NCI-H526 (cell line): Measurements from ENCODE around the gene ANKRD27.
"Not testable (repeated sequence)": the region's sequence is repeated elsewhere in the genome, so short reads cannot be mapped to it uniquely, and the experiment has no call there.

Source experiments
- DNase-seq, 2 experiments: peaks; one replicate each; lab custom pipeline; 2025; lab: John Stamatoyannopoulos, UW

The ANKRD27 gene

DNA sequence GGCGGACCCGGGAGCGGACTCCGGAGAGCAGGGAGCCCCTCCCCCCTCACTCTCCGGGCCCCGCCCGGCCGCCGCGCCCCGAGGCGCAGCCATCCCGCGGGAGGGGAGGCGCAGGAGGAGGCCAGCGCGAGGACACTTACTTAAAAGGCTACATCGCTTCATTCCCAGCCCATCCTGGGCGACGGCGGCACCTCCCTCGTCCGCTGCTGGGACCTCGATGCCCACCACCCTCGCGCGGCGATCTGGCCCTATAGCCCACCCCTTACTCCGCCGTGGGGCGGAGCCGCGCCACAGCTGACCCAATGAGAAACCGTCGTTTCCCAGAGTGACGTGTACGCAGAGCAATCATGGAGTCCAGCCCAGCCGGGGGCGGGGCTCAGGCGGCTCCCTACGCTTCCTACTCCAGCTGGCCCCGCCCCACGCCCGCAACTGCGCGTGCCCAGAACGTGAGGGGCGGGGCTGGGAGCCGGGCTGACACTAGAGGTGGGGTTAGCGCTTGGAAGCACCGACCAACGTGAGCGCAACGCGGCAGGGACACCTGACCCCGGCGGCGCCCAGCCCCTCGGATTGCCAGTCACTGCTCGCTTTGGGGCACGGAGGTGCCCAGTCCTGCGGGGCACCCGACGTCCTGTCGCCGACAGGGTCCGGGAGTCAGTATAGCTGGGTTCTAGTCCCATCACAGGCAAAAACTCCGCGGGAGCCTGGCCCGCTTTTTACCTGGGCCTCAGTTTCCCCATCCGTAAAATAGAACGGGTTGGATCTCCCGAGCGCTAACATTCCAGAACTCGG lies at the start of gene ANKRD27:
Gene ANKRD27, minus strand, starts transcription at position 250 of the 789 bp plus-strand sequence. CDS start 16,165 bp downstream, outside the sequence.
- peak; percentile 98 to 100 for DNase-seq

- DNase-seq, result no peak
Measured at GRCh38 chr19:32720936-32721250, 45.9 kb upstream of the ANKRD27 start.

DNA sequence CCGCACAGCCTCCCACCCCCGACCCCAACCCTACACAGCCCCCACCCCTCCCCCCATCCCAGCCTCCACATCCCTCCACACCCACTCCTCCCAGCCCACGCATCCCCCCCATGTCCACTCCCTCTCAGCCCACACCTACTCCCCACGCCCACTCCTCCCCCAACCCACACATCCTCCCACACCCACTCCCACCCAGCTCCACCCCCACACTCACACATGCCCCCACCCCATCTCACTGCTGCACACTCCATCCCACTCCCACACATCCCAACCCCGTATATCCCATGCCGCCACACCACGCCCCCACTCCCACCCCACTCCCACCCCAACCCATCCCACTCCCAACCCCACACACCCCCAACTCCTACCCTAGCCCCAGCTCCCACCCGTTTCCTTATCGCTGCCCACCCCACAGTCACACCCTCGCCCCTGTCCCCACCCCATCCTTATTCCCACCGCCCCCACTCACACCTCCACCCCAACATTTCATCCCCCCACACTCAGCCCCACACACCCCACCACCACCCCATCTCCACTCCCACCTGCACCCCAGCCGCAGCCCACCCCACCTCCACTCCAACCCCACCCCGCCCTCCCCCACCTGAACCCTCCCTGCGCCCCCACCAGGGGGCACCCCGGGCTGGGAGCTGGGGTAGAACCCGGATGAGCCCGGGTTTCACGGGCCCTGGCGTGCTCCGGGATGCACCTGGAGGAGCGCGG lies 45.4 kb upstream of the ANKRD27 start:
- DNase-seq, result no peak

DNA sequence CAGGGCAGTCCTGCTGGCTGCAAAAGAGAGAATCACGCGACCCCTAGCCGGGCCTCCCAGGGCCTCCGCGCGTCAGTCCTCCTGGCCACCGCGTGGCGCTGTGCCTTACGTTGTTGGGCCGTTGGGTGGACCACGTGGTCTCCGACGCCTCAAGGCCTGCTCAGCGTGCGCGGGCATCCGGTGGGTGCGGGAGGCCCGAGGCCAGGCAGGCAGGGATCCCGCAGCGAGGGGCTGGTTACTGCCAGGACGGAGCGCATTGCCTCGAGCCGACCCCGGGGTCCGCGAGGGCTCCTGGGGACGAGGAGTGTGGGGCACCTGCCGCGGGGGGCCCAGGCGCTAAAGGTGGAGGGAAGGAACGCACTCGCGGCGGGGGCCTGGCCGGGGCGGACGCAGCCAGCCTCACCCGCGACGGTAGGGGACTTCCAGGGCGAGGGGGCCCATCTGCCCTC lies 44.7 kb upstream of the ANKRD27 start, which contains the start of gene TDRD12:
Gene TDRD12, plus strand, starts transcription at position 157 of the 449 bp plus-strand sequence. CDS start 306 bp downstream, outside the sequence.
- DNase-seq, result no peak

DNA sequence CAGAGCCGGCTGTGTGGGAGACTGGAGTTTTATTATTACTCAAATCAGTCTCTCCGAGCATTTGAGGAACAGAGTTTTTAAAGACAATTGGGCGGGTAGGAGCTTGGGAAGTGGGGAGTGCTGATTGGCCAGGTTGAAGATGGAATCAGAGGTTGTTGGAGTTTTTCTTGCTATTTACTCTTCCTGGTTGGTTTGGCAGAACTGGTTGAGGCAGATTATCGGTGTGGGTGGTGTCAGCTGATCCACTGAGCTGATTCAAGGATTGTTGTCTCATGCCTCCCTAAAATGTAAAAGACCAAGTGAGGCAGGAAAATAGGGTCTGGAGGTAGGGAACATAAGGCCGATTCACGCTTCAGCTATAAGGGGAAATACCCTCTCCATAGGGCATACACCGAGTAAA lies 43.3 kb upstream of the ANKRD27 start:
- DNase-seq, result no peak

DNA sequence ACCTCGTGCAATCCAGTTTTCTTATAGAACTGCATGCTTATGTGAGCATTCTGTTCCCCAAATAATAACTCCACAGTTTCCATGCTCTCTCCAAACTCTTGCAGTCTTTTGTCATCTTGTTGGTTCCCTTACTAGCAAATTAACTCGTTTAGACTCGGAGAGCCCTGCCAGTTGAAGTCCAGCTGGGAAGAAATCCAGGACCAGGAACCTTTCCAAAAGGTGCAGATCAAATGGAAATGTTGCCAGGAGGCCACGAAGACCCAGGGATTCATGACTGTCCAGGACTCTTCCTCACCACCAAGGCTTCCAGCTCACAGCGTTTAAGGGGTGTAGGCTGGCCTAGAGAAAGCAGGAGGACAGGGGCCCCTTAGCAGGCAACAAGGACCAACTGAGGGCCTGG lies 42.5 kb upstream of the ANKRD27 start:
- DNase-seq, result no peak

DNA sequence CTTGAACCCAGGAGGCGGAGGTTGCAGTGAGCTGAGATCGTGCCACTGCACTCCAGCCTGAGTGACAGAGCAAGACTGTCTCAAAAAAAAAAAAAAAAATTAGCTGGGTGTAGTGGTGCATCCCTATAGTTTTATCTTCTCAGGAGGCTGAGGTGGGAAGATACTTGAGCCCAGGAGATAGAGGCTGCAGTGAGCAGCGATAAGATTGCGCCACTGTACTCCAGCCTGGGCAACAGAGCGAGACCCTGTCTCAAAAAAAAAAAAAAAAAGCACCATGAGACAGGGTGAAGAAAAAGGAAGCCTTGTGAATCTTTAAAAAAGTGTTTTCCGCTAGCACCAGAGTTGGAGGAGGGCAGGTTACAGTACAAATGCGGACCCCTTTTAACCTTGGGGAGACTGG lies 41.2 kb upstream of the ANKRD27 start:
- not testable (repeated sequence) for DNase-seq

DNA sequence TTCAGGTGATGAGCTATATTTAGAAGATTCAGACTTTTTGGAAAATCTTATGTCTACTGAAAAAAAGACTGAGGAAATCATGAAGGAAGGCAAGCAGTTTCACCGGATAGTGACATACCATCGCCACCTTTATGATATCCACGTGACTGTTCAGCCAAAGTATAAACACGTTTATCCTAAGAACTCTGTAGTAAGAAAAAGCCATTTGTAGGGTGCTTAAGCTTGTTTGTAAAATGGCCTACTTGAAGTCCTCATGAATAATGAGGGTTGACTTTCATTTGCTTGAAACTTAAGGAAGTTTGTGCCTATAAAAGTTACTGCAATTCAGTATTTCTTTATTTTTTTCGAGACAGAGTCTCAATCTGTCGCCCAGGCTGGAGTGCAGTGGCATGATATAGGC lies 36.8 kb upstream of the ANKRD27 start:
- no peak for DNase-seq

- DNase-seq, result no peak
Measured at GRCh38 chr19:32709032-32709431, 34.1 kb upstream of the ANKRD27 start.

- DNase-seq, result no peak
Measured at GRCh38 chr19:32708457-32708856, 33.5 kb upstream of the ANKRD27 start.

- not testable (repeated sequence) for DNase-seq
Measured at GRCh38 chr19:32704006-32704405, 29.0 kb upstream of the ANKRD27 start.

GRCh38 chr19:32702010-32702409 lies 27.0 kb upstream of the ANKRD27 start:
- peak in 1 of 2 experiments; percentile 54 for DNase-seq

GRCh38 chr19:32700129-32700528 lies 25.1 kb upstream of the ANKRD27 start:
- DNase-seq, result not testable (repeated sequence)

DNA sequence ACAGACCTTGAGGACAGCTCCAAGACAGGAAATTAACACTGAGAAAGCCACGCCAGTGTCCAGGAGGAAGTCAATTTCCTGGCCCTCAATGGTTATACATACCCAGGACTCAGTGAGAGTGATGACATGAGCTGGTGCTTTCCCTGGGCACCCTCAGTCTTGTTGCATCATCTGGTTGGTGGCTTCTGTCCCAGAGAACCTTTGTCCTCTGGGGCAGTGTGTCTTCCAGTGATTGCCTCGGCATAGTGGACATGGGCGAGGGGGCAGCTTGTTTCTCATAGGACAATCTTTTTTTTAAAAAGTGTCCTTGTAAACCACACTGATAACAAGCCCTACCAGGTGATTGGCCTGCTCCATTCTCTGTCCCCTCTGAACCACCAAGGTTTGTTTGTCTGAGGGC lies 21.8 kb upstream of the ANKRD27 start:
- not testable (repeated sequence) for DNase-seq

- not testable (repeated sequence) for DNase-seq
Measured at GRCh38 chr19:32695506-32695905, 20.5 kb upstream of the ANKRD27 start.

DNA sequence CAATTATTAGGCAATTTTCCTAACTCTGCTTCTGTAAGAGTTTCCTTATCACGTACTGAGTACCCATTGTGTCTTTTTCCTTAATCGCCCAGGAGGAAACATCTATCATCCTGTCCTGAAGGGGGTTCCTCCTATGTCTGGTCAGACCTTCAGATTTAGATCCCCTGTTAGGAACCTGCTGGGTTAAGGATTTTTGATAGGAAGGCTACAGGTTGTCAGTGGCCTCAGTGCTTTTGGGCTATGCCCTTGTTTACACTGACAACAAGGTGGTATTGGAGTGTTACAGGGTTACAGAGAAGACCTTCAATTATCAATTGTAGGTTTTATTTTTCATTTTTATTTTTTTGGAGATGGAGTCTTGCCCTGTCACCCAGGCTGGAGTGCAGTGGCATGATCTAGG lies 19.9 kb upstream of the ANKRD27 start:
- DNase-seq, result not testable (repeated sequence)

DNA sequence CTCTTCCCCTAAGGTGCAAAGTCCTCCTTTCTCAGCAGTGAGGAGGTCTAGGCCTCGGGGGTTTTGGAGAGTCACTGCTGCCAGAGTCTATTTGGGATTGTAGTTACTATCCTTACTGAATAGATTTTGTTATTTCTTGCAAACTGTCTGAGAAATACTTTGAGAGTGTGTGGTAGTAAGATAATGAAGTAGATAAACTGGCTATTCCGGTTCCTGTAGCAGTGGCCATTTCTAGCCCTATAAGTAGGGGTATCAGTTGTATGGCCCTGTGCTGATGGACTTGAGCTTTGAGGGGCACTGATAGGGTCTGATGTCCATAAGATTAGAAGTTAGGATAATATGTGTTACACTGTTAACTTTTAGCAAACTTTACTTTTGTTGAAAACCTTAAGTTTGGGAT lies 19.3 kb upstream of the ANKRD27 start:
- peak in 1 of 2 experiments; percentile 58 for DNase-seq

GRCh38 chr19:32693151-32694108 lies 18.4 kb upstream of the ANKRD27 start:
- peak in 1 of 2 experiments; percentile 37 for DNase-seq

DNA sequence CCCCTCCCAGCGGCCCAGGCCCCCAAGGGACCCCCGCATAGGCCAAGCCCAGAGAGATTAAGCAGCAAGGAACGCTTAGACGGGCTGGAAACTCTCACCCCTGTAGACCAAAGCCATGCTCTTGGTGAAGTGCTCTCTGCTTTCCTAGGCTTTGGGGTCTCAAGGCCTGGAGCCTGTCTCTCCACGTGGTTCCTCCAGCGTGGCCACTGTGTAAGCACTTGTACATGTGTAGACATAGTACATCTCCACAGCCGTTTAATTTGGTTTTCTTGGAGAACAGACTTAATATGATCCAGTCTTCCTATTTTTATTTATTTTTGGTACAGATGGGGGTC lies 17.7 kb upstream of the ANKRD27 start:
- peak in 1 of 2 experiments; percentile 61 for DNase-seq

DNA sequence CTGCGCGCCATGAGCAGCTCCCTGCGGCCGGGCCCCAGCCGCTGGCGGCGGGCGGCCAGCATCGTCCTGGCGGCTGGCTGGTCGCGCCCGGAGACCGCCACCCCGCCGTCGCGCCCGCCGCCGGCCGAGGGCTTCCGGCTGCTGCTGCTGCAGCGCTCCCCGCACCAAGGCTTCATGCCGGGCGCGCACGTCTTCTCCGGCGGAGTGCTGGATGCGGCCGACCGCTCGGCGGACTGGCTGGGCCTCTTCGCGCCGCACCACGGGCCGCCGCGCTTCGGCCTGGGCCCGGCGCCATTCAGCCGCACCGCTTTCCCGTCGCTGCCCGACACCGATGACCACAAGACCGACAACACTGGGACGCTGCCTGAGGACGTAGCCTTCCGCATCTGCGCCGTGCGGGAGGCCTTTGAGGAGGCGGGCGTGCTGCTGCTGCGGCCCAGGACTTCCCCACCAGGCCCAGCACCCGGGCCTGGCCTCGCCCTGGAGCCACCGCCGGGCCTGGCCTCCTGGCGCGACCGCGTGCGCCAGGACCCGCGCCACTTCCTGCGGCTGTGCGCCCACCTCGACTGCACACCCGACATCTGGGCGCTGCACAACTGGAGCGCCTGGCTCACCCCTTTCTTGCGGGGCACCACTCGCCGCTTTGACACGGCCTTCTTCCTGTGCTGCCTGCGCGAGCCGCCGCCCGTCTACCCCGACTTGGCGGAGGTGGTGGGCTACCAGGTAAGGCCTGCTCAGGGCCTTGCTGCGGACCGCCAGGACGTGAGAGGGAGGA lies 17.2 kb upstream of the ANKRD27 start:
- DNase-seq, result peak; percentile 49 to 90

- peak; percentile 86 to 99 for DNase-seq
Measured at GRCh38 chr19:32691291-32691951, 16.4 kb upstream of the ANKRD27 start, which contains the start of gene NUDT19. TSS of gene NUDT19 (plus strand) at chr19:32691821. CDS start at chr19:32691961, 140 bp downstream.
